Vagina (tissue), 2 donors: Measurements from ENCODE around the gene HJV.
A peak's percentile ranks its signal among the peaks of the same experiment; 100 is the strongest.

Source experiments
- POLR2A ChIP-seq, 2 donors: fragments of 450-650 bp; IDR thresholded peaks; one replicate each; pipeline ENCODE4 v1.6.1; 2017; ENCODE audit warnings: antibody characterized with exemption in 2 of 2, mild to moderate bottlenecking in 2 of 2, moderate library complexity in 2 of 2
- TF ChIP-seq, protein P1 (sequence below), 3 experiments: fragments of 450-650 bp in 2 of 3; fragments of 200-600 bp in 1 of 3; sonication (generic) in 1 of 3; IDR thresholded peaks; one replicate each; pipeline ENCODE4 v1.5.1; 2017 to 2019; ENCODE audit warnings: antibody characterized with exemption in 3 of 3, mild to moderate bottlenecking in 2 of 3, moderate library complexity in 2 of 3

GRCh38 chr1:145977486-145978470 is 43.8 kb downstream of the HJV start:
- TF ChIP-seq, protein P1, sequence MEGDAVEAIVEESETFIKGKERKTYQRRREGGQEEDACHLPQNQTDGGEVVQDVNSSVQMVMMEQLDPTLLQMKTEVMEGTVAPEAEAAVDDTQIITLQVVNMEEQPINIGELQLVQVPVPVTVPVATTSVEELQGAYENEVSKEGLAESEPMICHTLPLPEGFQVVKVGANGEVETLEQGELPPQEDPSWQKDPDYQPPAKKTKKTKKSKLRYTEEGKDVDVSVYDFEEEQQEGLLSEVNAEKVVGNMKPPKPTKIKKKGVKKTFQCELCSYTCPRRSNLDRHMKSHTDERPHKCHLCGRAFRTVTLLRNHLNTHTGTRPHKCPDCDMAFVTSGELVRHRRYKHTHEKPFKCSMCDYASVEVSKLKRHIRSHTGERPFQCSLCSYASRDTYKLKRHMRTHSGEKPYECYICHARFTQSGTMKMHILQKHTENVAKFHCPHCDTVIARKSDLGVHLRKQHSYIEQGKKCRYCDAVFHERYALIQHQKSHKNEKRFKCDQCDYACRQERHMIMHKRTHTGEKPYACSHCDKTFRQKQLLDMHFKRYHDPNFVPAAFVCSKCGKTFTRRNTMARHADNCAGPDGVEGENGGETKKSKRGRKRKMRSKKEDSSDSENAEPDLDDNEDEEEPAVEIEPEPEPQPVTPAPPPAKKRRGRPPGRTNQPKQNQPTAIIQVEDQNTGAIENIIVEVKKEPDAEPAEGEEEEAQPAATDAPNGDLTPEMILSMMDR (IDR thresholded peaks at IDR 0.05): peak; percentile 72 to 93 (median 84)
- TF ChIP-seq POLR2A (IDR thresholded peaks at IDR 0.05): no peak
